ENCODE data around the gene RNU1-4. TPM values are rescaled to one million over a fixed set of nuclear protein-coding genes. Genes with fewer than 3 reads are reported as not detected.
A peak's percentile ranks its signal among the peaks of the same experiment; 100 is the strongest.
"Not testable (repeated sequence)": the region's sequence is repeated elsewhere in the genome, so short reads cannot be mapped to it uniquely, and the experiment has no call there.

Gene RNU1-4
- total RNA-seq, 1 experiment from 2014 or later, result under 0.01 TPM

- H3K9ac ChIP-seq (ENCODE audit: low read length); H3K4me3 ChIP-seq (ENCODE audit: low read length); H3K9me2 ChIP-seq (replicated peaks; ENCODE audit: insufficient read depth, low read length); H3K4me2 ChIP-seq (ENCODE audit: low read depth, low read length, poor library complexity, severe bottlenecking); H3K27me3 ChIP-seq (ENCODE audit: low read length); H3K79me2 ChIP-seq (ENCODE audit: low read length); H2AFZ ChIP-seq (ENCODE audit: low read length); H3K9me3 ChIP-seq (ENCODE audit: low read length); H3K36me3 ChIP-seq (ENCODE audit: insufficient read depth, low read length); H4K20me1 ChIP-seq (ENCODE audit: insufficient read depth, low read depth, low read length); DNase-seq: not testable (repeated sequence)
- peak overlapping the region; percentile 69 for H3K27ac ChIP-seq (ENCODE audit: low read length)
- peaks cover 22% of the 10 kb centered on the region for H3K4me1 ChIP-seq (ENCODE audit: low read length)
Measured at GRCh38 chr1:16732254-16732896, 7.9 kb upstream of the RNU1-4 start.

DNA sequence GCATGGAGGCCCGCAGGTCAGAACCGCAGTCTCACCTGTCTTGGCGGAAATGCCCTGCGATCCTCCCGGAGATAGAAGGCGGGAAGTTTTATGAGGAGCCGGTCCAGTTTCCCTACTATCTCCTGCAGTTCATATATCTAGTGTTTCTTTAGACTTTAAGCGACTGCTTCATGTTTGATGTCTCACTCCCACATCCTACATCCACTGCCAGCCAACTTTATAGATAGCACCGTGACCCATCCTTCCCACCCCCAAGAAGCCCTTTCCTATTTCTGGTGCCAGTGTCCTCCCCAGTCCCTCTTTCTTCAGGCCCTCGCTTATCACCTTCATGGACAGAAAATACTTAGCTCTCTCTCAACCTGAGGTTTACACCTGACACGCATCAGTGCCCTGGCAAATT lies 914 bp downstream of the RNU1-4 start:
- not testable (repeated sequence) for DNase-seq; H3K4me3 ChIP-seq (ENCODE audit: low read length); H3K9ac ChIP-seq (ENCODE audit: low read length); H2AFZ ChIP-seq (ENCODE audit: low read length); H3K79me2 ChIP-seq (ENCODE audit: low read length); H3K27ac ChIP-seq (ENCODE audit: low read length); H4K20me1 ChIP-seq (ENCODE audit: insufficient read depth, low read depth, low read length); H3K4me1 ChIP-seq (ENCODE audit: low read length); H3K4me2 ChIP-seq (ENCODE audit: low read depth, low read length, poor library complexity, severe bottlenecking); H3K36me3 ChIP-seq (ENCODE audit: insufficient read depth, low read length); H3K9me3 ChIP-seq (ENCODE audit: low read length); H3K27me3 ChIP-seq (ENCODE audit: low read length); H3K9me2 ChIP-seq (replicated peaks; ENCODE audit: insufficient read depth, low read length)

DNA sequence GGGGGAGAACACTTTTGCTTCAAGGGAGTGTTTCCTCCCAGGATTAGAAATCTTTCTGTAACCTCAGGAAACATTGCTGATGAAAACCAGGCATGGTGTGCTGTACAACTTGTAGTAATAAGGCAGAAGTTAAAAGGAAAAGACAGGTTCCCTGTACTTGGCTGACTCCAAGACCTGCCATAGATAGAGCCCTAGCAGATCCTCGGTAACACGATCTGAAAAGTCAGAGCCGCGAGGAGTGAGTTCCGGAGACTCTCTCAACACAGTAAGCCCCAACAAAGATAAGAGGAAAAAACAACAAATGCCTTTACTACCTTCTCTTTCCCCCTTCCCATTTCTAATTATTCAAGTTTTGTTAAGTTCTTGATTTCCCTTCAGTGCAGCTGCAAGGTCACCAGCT lies 7.3 kb downstream of the RNU1-4 start:
- H2AFZ ChIP-seq (ENCODE audit: low read length); H3K9me2 ChIP-seq (replicated peaks; ENCODE audit: insufficient read depth, low read length); H4K20me1 ChIP-seq (ENCODE audit: insufficient read depth, low read depth, low read length); H3K27me3 ChIP-seq (ENCODE audit: low read length); H3K36me3 ChIP-seq (ENCODE audit: insufficient read depth, low read length); DNase-seq; H3K27ac ChIP-seq (ENCODE audit: low read length); H3K9me3 ChIP-seq (ENCODE audit: low read length); H3K9ac ChIP-seq (ENCODE audit: low read length); H3K4me2 ChIP-seq (ENCODE audit: low read depth, low read length, poor library complexity, severe bottlenecking); H3K79me2 ChIP-seq (ENCODE audit: low read length); H3K4me1 ChIP-seq (ENCODE audit: low read length); H3K4me3 ChIP-seq (ENCODE audit: low read length): not testable (repeated sequence)

- not testable (repeated sequence) for H3K9ac ChIP-seq (ENCODE audit: low read length); H3K27me3 ChIP-seq (ENCODE audit: low read length); H3K4me3 ChIP-seq (ENCODE audit: low read length); H3K9me3 ChIP-seq (ENCODE audit: low read length); DNase-seq; H4K20me1 ChIP-seq (ENCODE audit: insufficient read depth, low read depth, low read length); H3K36me3 ChIP-seq (ENCODE audit: insufficient read depth, low read length); H2AFZ ChIP-seq (ENCODE audit: low read length); H3K4me2 ChIP-seq (ENCODE audit: low read depth, low read length, poor library complexity, severe bottlenecking); H3K79me2 ChIP-seq (ENCODE audit: low read length); H3K27ac ChIP-seq (ENCODE audit: low read length); H3K9me2 ChIP-seq (replicated peaks; ENCODE audit: insufficient read depth, low read length); H3K4me1 ChIP-seq (ENCODE audit: low read length)
Measured at GRCh38 chr1:16748710-16749109, 8.4 kb downstream of the RNU1-4 start.

DNA sequence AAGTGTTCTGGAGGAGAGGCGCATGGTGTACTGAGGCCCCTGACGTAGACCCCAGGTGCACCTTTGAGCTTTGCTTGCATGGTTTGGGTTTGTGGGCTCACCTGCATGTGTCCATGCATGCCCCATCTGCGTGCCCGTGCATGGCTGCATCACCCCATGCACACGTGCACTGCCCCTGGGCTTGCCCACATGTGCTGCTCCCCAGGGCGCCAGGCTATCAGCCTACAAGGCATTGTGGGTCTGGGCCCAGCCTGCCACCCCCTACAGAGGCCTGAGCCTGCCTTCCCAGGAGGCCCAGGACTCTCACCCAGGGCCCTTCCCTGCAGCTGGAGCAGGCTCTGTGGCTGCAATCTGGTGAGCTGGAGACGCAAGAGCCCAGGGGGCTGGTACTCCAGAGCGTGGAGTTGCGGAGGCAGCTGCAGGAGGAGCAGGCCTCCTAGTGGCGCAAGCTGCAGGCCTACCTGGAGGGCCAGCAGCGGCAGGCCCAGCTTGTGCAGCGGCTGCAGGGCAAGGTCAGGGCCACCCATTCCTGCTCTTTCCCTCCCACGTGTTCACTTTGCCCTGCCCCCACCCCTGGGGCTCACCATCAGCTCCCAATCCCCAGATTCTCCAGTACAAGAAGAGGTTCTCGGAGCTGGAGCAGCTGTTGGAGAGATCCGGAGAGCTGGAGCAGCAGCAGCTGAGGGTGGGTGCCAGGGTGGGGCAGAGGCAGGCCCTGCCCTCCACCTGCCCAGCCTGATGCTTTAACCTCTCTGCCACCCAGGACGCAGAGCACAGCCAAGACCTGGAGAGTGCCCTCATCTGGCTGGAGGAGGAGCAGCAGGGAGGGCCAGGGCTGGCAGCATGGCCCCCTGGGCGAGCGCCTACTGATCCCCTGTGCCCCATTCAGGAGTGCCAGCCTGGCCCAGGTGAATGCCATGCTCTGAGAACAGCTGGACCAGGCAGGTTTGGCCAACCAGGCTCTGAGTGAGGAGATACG lies 9.9 kb downstream of the RNU1-4 start:
- H3K9ac ChIP-seq (ENCODE audit: low read length); H4K20me1 ChIP-seq (ENCODE audit: insufficient read depth, low read depth, low read length); H3K4me2 ChIP-seq (ENCODE audit: low read depth, low read length, poor library complexity, severe bottlenecking); H3K9me2 ChIP-seq (replicated peaks; ENCODE audit: insufficient read depth, low read length); H3K4me3 ChIP-seq (ENCODE audit: low read length); H3K4me1 ChIP-seq (ENCODE audit: low read length); H3K36me3 ChIP-seq (ENCODE audit: insufficient read depth, low read length); DNase-seq; H3K27ac ChIP-seq (ENCODE audit: low read length); H3K27me3 ChIP-seq (ENCODE audit: low read length); H2AFZ ChIP-seq (ENCODE audit: low read length); H3K79me2 ChIP-seq (ENCODE audit: low read length); H3K9me3 ChIP-seq (ENCODE audit: low read length): not testable (repeated sequence)

DNA sequence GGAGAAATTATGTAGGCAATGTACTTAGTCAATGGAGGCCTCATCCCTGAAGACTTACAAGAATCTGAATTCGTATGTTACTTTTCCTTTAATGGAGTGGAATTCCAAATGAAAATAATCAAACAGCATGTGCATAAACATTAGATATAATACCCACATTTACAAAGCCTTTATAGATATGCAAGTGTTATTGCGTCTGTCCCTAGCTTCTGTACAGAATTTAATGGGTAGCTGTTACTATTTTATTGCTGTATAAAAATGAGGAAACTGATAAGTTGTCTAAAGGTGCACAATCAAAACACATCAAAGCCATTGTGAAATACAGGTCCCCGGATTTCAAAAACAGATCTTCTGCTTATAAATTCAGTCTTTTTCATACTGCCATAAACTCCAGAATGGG lies 12.5 kb downstream of the RNU1-4 start:
- not testable (repeated sequence) for H3K4me1 ChIP-seq (ENCODE audit: low read length); DNase-seq; H3K27ac ChIP-seq (ENCODE audit: low read length); H3K27me3 ChIP-seq (ENCODE audit: low read length); H3K36me3 ChIP-seq (ENCODE audit: insufficient read depth, low read length); H4K20me1 ChIP-seq (ENCODE audit: insufficient read depth, low read depth, low read length); H3K9ac ChIP-seq (ENCODE audit: low read length); H3K4me3 ChIP-seq (ENCODE audit: low read length); H3K9me3 ChIP-seq (ENCODE audit: low read length); H2AFZ ChIP-seq (ENCODE audit: low read length); H3K4me2 ChIP-seq (ENCODE audit: low read depth, low read length, poor library complexity, severe bottlenecking); H3K9me2 ChIP-seq (replicated peaks; ENCODE audit: insufficient read depth, low read length); H3K79me2 ChIP-seq (ENCODE audit: low read length)

DNA sequence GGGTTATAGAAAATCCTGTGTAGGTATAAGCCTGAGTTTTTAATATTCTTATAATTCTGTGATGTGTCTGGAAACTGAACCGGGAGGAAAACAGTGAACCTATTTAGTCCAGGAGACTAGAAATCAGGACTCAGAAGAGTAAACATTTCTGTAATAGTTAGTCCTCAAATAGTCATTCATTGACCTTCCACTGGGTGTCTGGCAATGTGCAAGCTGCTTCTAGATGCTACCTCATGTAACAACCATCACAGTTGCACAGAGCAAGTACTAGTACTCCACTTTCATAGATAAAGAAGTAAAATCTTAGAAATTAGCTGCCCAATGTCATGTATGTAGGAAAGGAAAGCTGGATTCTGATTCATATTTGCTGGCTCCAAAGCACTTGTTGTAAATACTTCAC lies 15.1 kb downstream of the RNU1-4 start:
- DNase-seq; H3K9me3 ChIP-seq (ENCODE audit: low read length); H3K4me2 ChIP-seq (ENCODE audit: low read depth, low read length, poor library complexity, severe bottlenecking); H4K20me1 ChIP-seq (ENCODE audit: insufficient read depth, low read depth, low read length); H3K4me1 ChIP-seq (ENCODE audit: low read length); H3K9ac ChIP-seq (ENCODE audit: low read length); H3K36me3 ChIP-seq (ENCODE audit: insufficient read depth, low read length); H3K27ac ChIP-seq (ENCODE audit: low read length); H2AFZ ChIP-seq (ENCODE audit: low read length); H3K4me3 ChIP-seq (ENCODE audit: low read length); H3K27me3 ChIP-seq (ENCODE audit: low read length); H3K9me2 ChIP-seq (replicated peaks; ENCODE audit: insufficient read depth, low read length); H3K79me2 ChIP-seq (ENCODE audit: low read length): not testable (repeated sequence)

DNA sequence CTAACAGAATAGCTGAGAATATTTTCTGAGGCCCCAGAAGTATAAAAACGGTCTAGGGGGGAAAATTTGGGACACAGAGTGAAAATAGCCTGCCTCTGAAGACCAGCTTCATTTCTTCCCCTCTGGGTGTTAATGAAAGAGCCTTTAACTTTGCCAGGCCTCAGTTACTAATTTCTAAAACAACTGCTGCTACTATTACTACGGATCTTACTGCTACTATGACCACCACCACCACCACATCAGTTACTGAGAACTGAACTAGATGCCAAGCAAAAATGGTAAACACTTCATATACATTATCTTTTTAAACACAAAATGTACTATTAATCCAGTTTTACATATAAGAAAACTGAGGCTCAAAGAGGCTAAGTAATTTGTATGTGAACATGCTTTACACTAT lies 15.6 kb downstream of the RNU1-4 start:
- not testable (repeated sequence) for H3K9me3 ChIP-seq (ENCODE audit: low read length); H3K27ac ChIP-seq (ENCODE audit: low read length); H3K9me2 ChIP-seq (replicated peaks; ENCODE audit: insufficient read depth, low read length)

More for the DNA sequence above, 15.6 kb downstream of the RNU1-4 start:
- H3K4me2 ChIP-seq (ENCODE audit: low read depth, low read length, poor library complexity, severe bottlenecking); H3K27me3 ChIP-seq (ENCODE audit: low read length); H3K36me3 ChIP-seq (ENCODE audit: insufficient read depth, low read length); H3K4me1 ChIP-seq (ENCODE audit: low read length); H2AFZ ChIP-seq (ENCODE audit: low read length); H3K4me3 ChIP-seq (ENCODE audit: low read length); DNase-seq; H3K79me2 ChIP-seq (ENCODE audit: low read length); H4K20me1 ChIP-seq (ENCODE audit: insufficient read depth, low read depth, low read length); H3K9ac ChIP-seq (ENCODE audit: low read length): not testable (repeated sequence)

Data from Karpas-422 (cell line).